SU-DHL-6 (cell line): ENCODE measurements around the gene HOXC10.

Experiments
- CTCF ChIP-seq: fragments of 200-600 bp; sonication (generic); IDR thresholded peaks from one replicate; pipeline ENCODE4 v1.5.1; 2017; ENCODE audit warnings: antibody characterized with exemption, mild to moderate bottlenecking, low read length, moderate library complexity; ENCODE audit not compliant: insufficient read depth, poor library complexity, severe bottlenecking
- EZH2phosphoT487 ChIP-seq: fragments of 200-600 bp; sonication (generic), shearing (Covaris generic); conservative IDR thresholded peaks from 2 replicates; pipeline ENCODE4 v1.6.1; 2018; ENCODE audit warnings: mild to moderate bottlenecking, antibody characterized with exemption, low read length, moderate library complexity, mixed read lengths

GRCh38 chr12:54038284-54038870 lies 53.4 kb downstream of the HOXC10 start:
- no peak for TF ChIP-seq CTCF
- TF ChIP-seq EZH2phosphoT487 = no peak
